Hematopoietic multipotent progenitor cell treated with erythropoietin and hydrocortisone succinate and interleukin-3 and kit ligand, for 8 days (in vitro differentiated cells): Measurements from ENCODE around the gene FBXL13.
"Not testable (repeated sequence)": the region's sequence is repeated elsewhere in the genome, so short reads cannot be mapped to it uniquely, and the experiment has no call there.

Experiments
- DNase-seq: peaks from one replicate; pipeline ENCODE4 v3.0.0-alpha.2; 2015

Gene FBXL13

GRCh38 chr7:103020876-103021275 lies 53.7 kb downstream of the FBXL13 start:
- DNase-seq = not testable (repeated sequence)

GRCh38 chr7:103018295-103018694 lies 56.3 kb downstream of the FBXL13 start:
- not testable (repeated sequence) for DNase-seq

GRCh38 chr7:103011650-103012049 lies 62.9 kb downstream of the FBXL13 start:
- DNase-seq = no peak

GRCh38 chr7:103010211-103010610 lies 64.4 kb downstream of the FBXL13 start:
- DNase-seq = no peak

- no peak for DNase-seq
Observed at GRCh38 chr7:103009466-103010185, 65.0 kb downstream of the FBXL13 start.

GRCh38 chr7:103003004-103003403 lies 71.6 kb downstream of the FBXL13 start:
- DNase-seq = no peak

GRCh38 chr7:103001210-103001609 lies 73.4 kb downstream of the FBXL13 start:
- DNase-seq = no peak

GRCh38 chr7:102996957-102997356 lies 77.6 kb downstream of the FBXL13 start:
- no peak for DNase-seq

- DNase-seq = not testable (repeated sequence)
Observed at GRCh38 chr7:102995609-102996008, 79.0 kb downstream of the FBXL13 start.

- DNase-seq = no peak
Observed at GRCh38 chr7:102994567-102994966, 80.0 kb downstream of the FBXL13 start.

GRCh38 chr7:102993718-102994029 lies 80.9 kb downstream of the FBXL13 start:
- no peak for DNase-seq

- DNase-seq = peak; percentile 85
Observed at GRCh38 chr7:102992938-102993717, 81.5 kb downstream of the FBXL13 start.

GRCh38 chr7:102992509-102992937 lies 82.1 kb downstream of the FBXL13 start:
- DNase-seq = no peak

GRCh38 chr7:102991540-102992214 lies 82.9 kb downstream of the FBXL13 start:
- DNase-seq = peak; percentile 63

GRCh38 chr7:102991077-102991539 lies 83.5 kb downstream of the FBXL13 start:
- DNase-seq = no peak

- no peak for DNase-seq
Observed at GRCh38 chr7:102990642-102991041, 84.0 kb downstream of the FBXL13 start.

- DNase-seq = no peak
Observed at GRCh38 chr7:102988631-102989560, 85.7 kb downstream of the FBXL13 start.

GRCh38 chr7:102988088-102988487 lies 86.5 kb downstream of the FBXL13 start:
- DNase-seq = no peak

GRCh38 chr7:102985176-102985783 lies 89.3 kb downstream of the FBXL13 start:
- no peak for DNase-seq

- DNase-seq = peak; percentile 35
Observed at GRCh38 chr7:102983602-102984001, 91.0 kb downstream of the FBXL13 start.

GRCh38 chr7:102982235-102982634 lies 92.4 kb downstream of the FBXL13 start:
- no peak for DNase-seq

- no peak for DNase-seq
Observed at GRCh38 chr7:102981451-102981850, 93.1 kb downstream of the FBXL13 start.
